Endothelial cell of umbilical vein (primary cell): ENCODE results near the gene EREG. TPM values are rescaled to one million over a fixed set of nuclear protein-coding genes. Genes with fewer than 3 reads are reported as not detected.

ENCODE experiments used
- BruUV-seq: library from RNA; stranded (reverse); fragments of 400-500 nt; replicated peaks from 2 replicates; lab custom pipeline; 2021; lab: Mats Ljungman, UMichigan
- CTCF ChIA-PET: fragments of 300-600, 350-600 bp; sonication (Branson Sonifier 250); formaldehyde crosslinking; loops from one replicate; lab custom pipeline; 2021; ENCODE audit warnings: antibody characterized with exemption, inconsistent platforms; lab: Charles Lee
- POLR2A ChIA-PET: fragments of 300-600, 350-600 bp; sonication (Branson Sonifier 250); formaldehyde crosslinking; loops from one replicate; lab custom pipeline; 2021; ENCODE audit warnings: antibody characterized with exemption, inconsistent platforms; lab: Charles Lee
- DNase-seq: peaks from one replicate; pipeline ENCODE4 v3.0.0-alpha.2; 2011; ENCODE audit warnings: low read depth, low spot score
- FAIRE-seq: peaks from 2 replicates; lab custom pipeline; 2011; peaks lifted over from hg19 to GRCh38; lab: Jason Lieb, UNC
- H2AFZ ChIP-seq: 2 replicates; pipeline ENCODE4 v1.6.0; 2012; ENCODE audit warnings: low read depth, low read length, control low read depth, inconsistent platforms
- H3K27ac ChIP-seq: 2 replicates; pipeline ENCODE4 v1.5.1; 2011; ENCODE audit warnings: low read depth, mild to moderate bottlenecking, control low read depth, low read length, moderate library complexity; ENCODE audit not compliant: insufficient read depth
- H3K27me3 ChIP-seq, 2 experiments: 2 replicates each; pipeline versions ENCODE4 v1.6.0 to v1.6.1; 2011; ENCODE audit warnings: low read length in 2 of 2, mixed read lengths in 1 of 2; ENCODE audit not compliant: control insufficient read depth in 2 of 2, insufficient read depth in 2 of 2
- H3K36me3 ChIP-seq, 2 experiments: 2 replicates in 1 of 2; 3 replicates in 1 of 2; pipeline ENCODE4 v1.5.1; 2011; ENCODE audit warnings: low read length in 2 of 2, mild to moderate bottlenecking in 1 of 2, moderate library complexity in 1 of 2; ENCODE audit not compliant: control insufficient read depth in 2 of 2, insufficient read depth in 2 of 2; ENCODE audit errors: extremely low read depth in 1 of 2
- H3K4me1 ChIP-seq: 3 replicates; pipeline ENCODE4 v1.5.1; 2011; ENCODE audit warnings: mild to moderate bottlenecking, low read length; ENCODE audit not compliant: control insufficient read depth, insufficient read depth; ENCODE audit errors: extremely low read depth
- H3K4me2 ChIP-seq: 2 replicates; pipeline ENCODE4 v1.6.1; 2011; ENCODE audit warnings: low read length, control low read depth, mixed read lengths; ENCODE audit not compliant: insufficient read depth
- H3K4me3 ChIP-seq, 3 experiments: fragments of 200-600 bp in 1 of 3; sonication (generic), shearing (Covaris generic) in 1 of 3; replicated peaks in 1 of 3; 2 replicates each; pipeline ENCODE4 v1.5.1; 2011 to 2016; ENCODE audit warnings: control low read depth in 3 of 3, low read length in 3 of 3, mild to moderate bottlenecking in 2 of 3, inconsistent platforms in 1 of 3, low read depth in 1 of 3, moderate library complexity in 1 of 3; ENCODE audit not compliant: insufficient read depth in 1 of 3
- H3K79me2 ChIP-seq: 2 replicates; pipeline ENCODE4 v1.6.0; 2012; ENCODE audit warnings: low read length, inconsistent platforms; ENCODE audit not compliant: control insufficient read depth, insufficient read depth
- H3K9ac ChIP-seq: replicated peaks from 2 replicates; pipeline ENCODE3; 2011; ENCODE audit warnings: low read length, control low read depth; ENCODE audit not compliant: insufficient read depth; ENCODE audit errors: extremely low read depth
- H3K9me1 ChIP-seq: replicated peaks from 3 replicates; pipeline ENCODE4 v1.6.0; 2011; ENCODE audit warnings: mild to moderate bottlenecking, low read length; ENCODE audit not compliant: control insufficient read depth, insufficient read depth; ENCODE audit errors: extremely low read depth
- H3K9me3 ChIP-seq: replicated peaks from 2 replicates; pipeline ENCODE4 v1.5.1; 2012; ENCODE audit warnings: low read length, inconsistent platforms; ENCODE audit not compliant: control insufficient read depth, insufficient read depth
- H4K20me1 ChIP-seq: replicated peaks from 2 replicates; pipeline ENCODE3; 2011; ENCODE audit warnings: mild to moderate bottlenecking, low read length; ENCODE audit not compliant: control insufficient read depth, insufficient read depth; ENCODE audit errors: extremely low read depth
- FOS ChIP-seq: IDR thresholded peaks from 2 replicates; pipeline ENCODE4 v1.6.1; 2011; ENCODE audit warnings: mild to moderate bottlenecking, low read length, moderate library complexity, borderline replicate concordance; ENCODE audit not compliant: insufficient read depth
- GATA2 ChIP-seq: IDR thresholded peaks from 2 replicates; pipeline ENCODE4 v1.7.0; 2011; ENCODE audit warnings: low read depth, mild to moderate bottlenecking, moderate library complexity, mixed read lengths, low read length; ENCODE audit not compliant: insufficient read length, insufficient read depth
- JUN ChIP-seq: IDR thresholded peaks from 2 replicates; pipeline ENCODE4 v1.6.1; 2011; ENCODE audit warnings: borderline replicate concordance, low read depth; ENCODE audit not compliant: insufficient read length, insufficient read depth
- POLR2A ChIP-seq: IDR thresholded peaks from 2 replicates; pipeline ENCODE4 v1.6.1; 2012; ENCODE audit warnings: low read depth, mild to moderate bottlenecking, control low read depth, low read length
- POLR2AphosphoS5 ChIP-seq: IDR thresholded peaks from 2 replicates; pipeline ENCODE4 v1.6.1; 2012; ENCODE audit warnings: low read depth, mild to moderate bottlenecking, control low read depth, low read length, moderate library complexity; ENCODE audit not compliant: insufficient read depth
- dilution Hi-C: fragments of 300-500 bp; cut with MboI; formaldehyde crosslinking; loops from one replicate; pipeline ENCODE4 v1.15.0; 2019; ENCODE audit warnings: low sequenced_read_pairs; ENCODE audit not compliant: extremely low pct_ligation_motif_present
- intact Hi-C: fragments of 100-400 bp; cut with micrococcal nuclease; formaldehyde crosslinking; loops from one replicate; pipeline ENCODE4 v1.10.0; 2022
- polyA plus RNA-seq, 4 experiments: library from polyadenylated mRNA; depleted of rRNA in 3 of 4; stranded (reverse) in 3 of 4; unstranded in 1 of 4; fragments of >200 nt; gene quantifications; 2 replicates each; pipeline versions ENCODE4 v1.2.1 to v1.2.3, GENCODE V29; 2011 to 2012; ENCODE audit warnings: missing spikeins in 1 of 4
- total RNA-seq: library from RNA; stranded (reverse); gene quantifications from 2 replicates; pipeline ENCODE4 v1.2.3, GENCODE V29; 2021
- TF ChIP-seq, protein P1 (sequence below), 2 donors: IDR thresholded peaks; 1 replicate in 1 of 2; 2 replicates in 1 of 2; pipeline ENCODE4 v1.5.1; 2011; ENCODE audit warnings: low read length in 2 of 2, mild to moderate bottlenecking in 2 of 2, moderate library complexity in 2 of 2, control low read depth in 1 of 2, inconsistent platforms in 1 of 2, low read depth in 1 of 2; ENCODE audit not compliant: insufficient read depth in 1 of 2; ENCODE audit errors: extremely low read depth in 1 of 2

Gene EREG
- total and polyA plus RNA-seq, 2 donors (not counting 3 experiments of a cell fraction or from before 2014, with no cell fraction given): not detected

DNA sequence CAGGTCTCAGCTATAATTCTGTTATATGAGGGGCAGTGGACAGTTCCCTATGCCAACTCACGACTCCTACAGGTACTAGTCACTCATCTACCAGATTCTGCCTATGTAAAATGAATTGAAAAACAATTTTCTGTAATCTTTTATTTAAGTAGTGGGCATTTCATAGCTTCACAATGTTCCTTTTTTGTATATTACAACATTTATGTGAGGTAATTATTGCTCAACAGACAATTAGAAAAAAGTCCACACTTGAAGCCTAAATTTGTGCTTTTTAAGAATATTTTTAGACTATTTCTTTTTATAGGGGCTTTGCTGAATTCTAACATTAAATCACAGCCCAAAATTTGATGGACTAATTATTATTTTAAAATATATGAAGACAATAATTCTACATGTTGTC, 20.4 kb downstream of the EREG start:
- Histone ChIP-seq H3K9ac (no peak overlapping the region), H4K20me1 (no peaks in the 10 kb centered on the region), H3K79me2 (no peaks in the 10 kb centered on the region), H3K9me1 (no peaks in the 10 kb centered on the region), H3K27me3 (no peaks in the 10 kb centered on the region), H3K27ac (no peak overlapping the region), H3K4me3 (no peak overlapping the region), H3K36me3 (no peaks in the 10 kb centered on the region), H2AFZ (no peak overlapping the region), H3K9me3 (no peaks in the 10 kb centered on the region), H3K4me2 (no peak overlapping the region), H3K4me1 (no peaks in the 10 kb centered on the region)
- DNase-seq (no peak), FAIRE-seq (no peak)
- CTCF ChIA-PET: interaction anchor here (1.2 to 3.2 kb wide), 3 partner anchors 9 to 238 kb away, joined by 3 to 14 read pairs (median 4); no protein-coding TSS in a partner anchor
- dilution Hi-C loops: loop anchor here (25.0 kb wide), 1 partner anchor 152 kb away; no protein-coding TSS in a partner anchor
- TF ChIP-seq, protein P1, sequence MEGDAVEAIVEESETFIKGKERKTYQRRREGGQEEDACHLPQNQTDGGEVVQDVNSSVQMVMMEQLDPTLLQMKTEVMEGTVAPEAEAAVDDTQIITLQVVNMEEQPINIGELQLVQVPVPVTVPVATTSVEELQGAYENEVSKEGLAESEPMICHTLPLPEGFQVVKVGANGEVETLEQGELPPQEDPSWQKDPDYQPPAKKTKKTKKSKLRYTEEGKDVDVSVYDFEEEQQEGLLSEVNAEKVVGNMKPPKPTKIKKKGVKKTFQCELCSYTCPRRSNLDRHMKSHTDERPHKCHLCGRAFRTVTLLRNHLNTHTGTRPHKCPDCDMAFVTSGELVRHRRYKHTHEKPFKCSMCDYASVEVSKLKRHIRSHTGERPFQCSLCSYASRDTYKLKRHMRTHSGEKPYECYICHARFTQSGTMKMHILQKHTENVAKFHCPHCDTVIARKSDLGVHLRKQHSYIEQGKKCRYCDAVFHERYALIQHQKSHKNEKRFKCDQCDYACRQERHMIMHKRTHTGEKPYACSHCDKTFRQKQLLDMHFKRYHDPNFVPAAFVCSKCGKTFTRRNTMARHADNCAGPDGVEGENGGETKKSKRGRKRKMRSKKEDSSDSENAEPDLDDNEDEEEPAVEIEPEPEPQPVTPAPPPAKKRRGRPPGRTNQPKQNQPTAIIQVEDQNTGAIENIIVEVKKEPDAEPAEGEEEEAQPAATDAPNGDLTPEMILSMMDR (IDR thresholded peaks at IDR 0.05; ENCODE audit: extremely low read depth in 1 of 2, insufficient read depth in 1 of 2, low read depth in 1 of 2, low read length in 2 of 2): no peak
- TF ChIP-seq POLR2A: no peak
- no peak for TF ChIP-seq FOS
- no peak for TF ChIP-seq JUN
- BruUV-seq: no TSS peak
- intact Hi-C loops: no loop called here
- POLR2A ChIA-PET: no interaction called here

DNA sequence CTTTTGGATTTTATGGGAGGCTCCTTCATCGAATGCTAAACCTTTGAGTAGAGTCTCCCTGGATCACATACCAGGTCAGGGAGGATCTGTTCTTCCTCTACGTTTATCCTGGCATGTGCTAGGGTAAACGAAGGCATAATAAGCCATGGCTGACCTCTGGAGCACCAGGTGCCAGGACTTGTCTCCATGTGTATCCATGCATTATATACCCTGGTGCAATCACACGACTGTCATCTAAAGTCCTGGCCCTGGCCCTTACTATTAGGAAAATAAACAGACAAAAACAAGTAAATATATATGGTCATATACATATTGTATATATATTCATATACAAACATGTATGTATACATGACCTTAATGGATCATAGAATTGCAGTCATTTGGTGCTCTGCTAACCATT, 21.2 kb downstream of the EREG start:
- dilution Hi-C loops (loop anchor here (25.0 kb wide), 1 partner anchor 151 kb away; no protein-coding TSS in a partner anchor), intact Hi-C loops (no loop called here)
- H3K9me3 ChIP-seq: no peaks in the 10 kb centered on the region
- no peak overlapping the region for H3K27ac ChIP-seq
- FAIRE-seq (no peak), DNase-seq (no peak)
- TF ChIP-seq POLR2AphosphoS5: no peak
- no peak for TF ChIP-seq GATA2
- H3K9me1 ChIP-seq: no peaks in the 10 kb centered on the region
- no peaks in the 10 kb centered on the region for H3K4me1 ChIP-seq
- no peaks in the 10 kb centered on the region for H3K79me2 ChIP-seq
- no peak overlapping the region for H3K4me2 ChIP-seq
- no peak overlapping the region for H3K4me3 ChIP-seq
- H4K20me1 ChIP-seq: no peaks in the 10 kb centered on the region
- H3K36me3 ChIP-seq: no peaks in the 10 kb centered on the region
- POLR2A ChIA-PET: no interaction called here
- CTCF ChIA-PET: interaction anchor here (1.2 kb wide), 1 partner anchor 238 kb away, joined by 3 read pairs; no protein-coding TSS in a partner anchor
- H2AFZ ChIP-seq: no peak overlapping the region
- no peak overlapping the region for H3K9ac ChIP-seq
- H3K27me3 ChIP-seq: no peaks in the 10 kb centered on the region
- BruUV-seq: no TSS peak
